Endothelial cell of umbilical vein (primary cell): ENCODE measurements around the gene COMT. TPM values are rescaled to one million over a fixed set of nuclear protein-coding genes. Genes with fewer than 3 reads are reported as not detected.

ENCODE experiments used
- BruUV-seq: library from RNA; stranded (reverse); fragments of 400-500 nt; replicated peaks from 2 replicates; lab custom pipeline; 2021; lab: Mats Ljungman, UMichigan
- CTCF ChIA-PET: fragments of 300-600, 350-600 bp; sonication (Branson Sonifier 250); formaldehyde crosslinking; loops from one replicate; lab custom pipeline; 2021; ENCODE audit warnings: antibody characterized with exemption, inconsistent platforms; lab: Charles Lee
- POLR2A ChIA-PET: fragments of 300-600, 350-600 bp; sonication (Branson Sonifier 250); formaldehyde crosslinking; loops from one replicate; lab custom pipeline; 2021; ENCODE audit warnings: antibody characterized with exemption, inconsistent platforms; lab: Charles Lee
- DNase-seq: peaks from one replicate; pipeline ENCODE4 v3.0.0-alpha.2; 2011; ENCODE audit warnings: low read depth, low spot score
- FAIRE-seq: peaks from 2 replicates; lab custom pipeline; 2011; peaks lifted over from hg19 to GRCh38; lab: Jason Lieb, UNC
- H2AFZ ChIP-seq: 2 replicates; pipeline ENCODE4 v1.6.0; 2012; ENCODE audit warnings: low read depth, low read length, control low read depth, inconsistent platforms
- H3K27ac ChIP-seq: 2 replicates; pipeline ENCODE4 v1.5.1; 2011; ENCODE audit warnings: low read depth, mild to moderate bottlenecking, control low read depth, low read length, moderate library complexity; ENCODE audit not compliant: insufficient read depth
- H3K27me3 ChIP-seq, 2 experiments: 2 replicates each; pipeline versions ENCODE4 v1.6.0 to v1.6.1; 2011; ENCODE audit warnings: low read length in 2 of 2, mixed read lengths in 1 of 2; ENCODE audit not compliant: control insufficient read depth in 2 of 2, insufficient read depth in 2 of 2
- H3K36me3 ChIP-seq, 2 experiments: 2 replicates in 1 of 2; 3 replicates in 1 of 2; pipeline ENCODE4 v1.5.1; 2011; ENCODE audit warnings: low read length in 2 of 2, mild to moderate bottlenecking in 1 of 2, moderate library complexity in 1 of 2; ENCODE audit not compliant: control insufficient read depth in 2 of 2, insufficient read depth in 2 of 2; ENCODE audit errors: extremely low read depth in 1 of 2
- H3K4me1 ChIP-seq: 3 replicates; pipeline ENCODE4 v1.5.1; 2011; ENCODE audit warnings: mild to moderate bottlenecking, low read length; ENCODE audit not compliant: control insufficient read depth, insufficient read depth; ENCODE audit errors: extremely low read depth
- H3K4me2 ChIP-seq: 2 replicates; pipeline ENCODE4 v1.6.1; 2011; ENCODE audit warnings: low read length, control low read depth, mixed read lengths; ENCODE audit not compliant: insufficient read depth
- H3K4me3 ChIP-seq, 3 experiments: fragments of 200-600 bp in 1 of 3; sonication (generic), shearing (Covaris generic) in 1 of 3; replicated peaks in 1 of 3; 2 replicates each; pipeline ENCODE4 v1.5.1; 2011 to 2016; ENCODE audit warnings: control low read depth in 3 of 3, low read length in 3 of 3, mild to moderate bottlenecking in 2 of 3, inconsistent platforms in 1 of 3, low read depth in 1 of 3, moderate library complexity in 1 of 3; ENCODE audit not compliant: insufficient read depth in 1 of 3
- H3K79me2 ChIP-seq: 2 replicates; pipeline ENCODE4 v1.6.0; 2012; ENCODE audit warnings: low read length, inconsistent platforms; ENCODE audit not compliant: control insufficient read depth, insufficient read depth
- H3K9ac ChIP-seq: replicated peaks from 2 replicates; pipeline ENCODE3; 2011; ENCODE audit warnings: low read length, control low read depth; ENCODE audit not compliant: insufficient read depth; ENCODE audit errors: extremely low read depth
- H3K9me1 ChIP-seq: replicated peaks from 3 replicates; pipeline ENCODE4 v1.6.0; 2011; ENCODE audit warnings: mild to moderate bottlenecking, low read length; ENCODE audit not compliant: control insufficient read depth, insufficient read depth; ENCODE audit errors: extremely low read depth
- H3K9me3 ChIP-seq: replicated peaks from 2 replicates; pipeline ENCODE4 v1.5.1; 2012; ENCODE audit warnings: low read length, inconsistent platforms; ENCODE audit not compliant: control insufficient read depth, insufficient read depth
- H4K20me1 ChIP-seq: replicated peaks from 2 replicates; pipeline ENCODE3; 2011; ENCODE audit warnings: mild to moderate bottlenecking, low read length; ENCODE audit not compliant: control insufficient read depth, insufficient read depth; ENCODE audit errors: extremely low read depth
- EZH2 ChIP-seq: IDR thresholded peaks from 2 replicates; pipeline ENCODE4 v1.6.1; 2012; ENCODE audit warnings: borderline replicate concordance, low read depth, mild to moderate bottlenecking, moderate library complexity, low read length, inconsistent platforms; ENCODE audit not compliant: severe bottlenecking
- FOS ChIP-seq: IDR thresholded peaks from 2 replicates; pipeline ENCODE4 v1.6.1; 2011; ENCODE audit warnings: mild to moderate bottlenecking, low read length, moderate library complexity, borderline replicate concordance; ENCODE audit not compliant: insufficient read depth
- GATA2 ChIP-seq: IDR thresholded peaks from 2 replicates; pipeline ENCODE4 v1.7.0; 2011; ENCODE audit warnings: low read depth, mild to moderate bottlenecking, moderate library complexity, mixed read lengths, low read length; ENCODE audit not compliant: insufficient read length, insufficient read depth
- JUN ChIP-seq: IDR thresholded peaks from 2 replicates; pipeline ENCODE4 v1.6.1; 2011; ENCODE audit warnings: borderline replicate concordance, low read depth; ENCODE audit not compliant: insufficient read length, insufficient read depth
- MYC ChIP-seq: IDR thresholded peaks from one replicate; pipeline ENCODE4 v1.6.1; 2011; ENCODE audit warnings: mild to moderate bottlenecking, low read depth, low read length
- POLR2A ChIP-seq: IDR thresholded peaks from 2 replicates; pipeline ENCODE4 v1.6.1; 2012; ENCODE audit warnings: low read depth, mild to moderate bottlenecking, control low read depth, low read length
- POLR2AphosphoS5 ChIP-seq: IDR thresholded peaks from 2 replicates; pipeline ENCODE4 v1.6.1; 2012; ENCODE audit warnings: low read depth, mild to moderate bottlenecking, control low read depth, low read length, moderate library complexity; ENCODE audit not compliant: insufficient read depth
- dilution Hi-C: fragments of 300-500 bp; cut with MboI; formaldehyde crosslinking; loops from one replicate; pipeline ENCODE4 v1.15.0; 2019; ENCODE audit warnings: low sequenced_read_pairs; ENCODE audit not compliant: extremely low pct_ligation_motif_present
- intact Hi-C: fragments of 100-400 bp; cut with micrococcal nuclease; formaldehyde crosslinking; loops from one replicate; pipeline ENCODE4 v1.10.0; 2022
- polyA plus RNA-seq, 4 experiments: library from polyadenylated mRNA; depleted of rRNA in 3 of 4; stranded (reverse) in 3 of 4; unstranded in 1 of 4; fragments of >200 nt; gene quantifications; 2 replicates each; pipeline versions ENCODE4 v1.2.1 to v1.2.3, GENCODE V29; 2011 to 2012; ENCODE audit warnings: missing spikeins in 1 of 4
- total RNA-seq: library from RNA; stranded (reverse); gene quantifications from 2 replicates; pipeline ENCODE4 v1.2.3, GENCODE V29; 2021
- TF ChIP-seq, protein P1 (sequence below): IDR thresholded peaks from 2 replicates; pipeline ENCODE4 v1.6.1; 2011; ENCODE audit not compliant: insufficient read depth, insufficient read length
- TF ChIP-seq, protein P2 (sequence below), 2 donors: IDR thresholded peaks; 1 replicate in 1 of 2; 2 replicates in 1 of 2; pipeline ENCODE4 v1.5.1; 2011; ENCODE audit warnings: low read length in 2 of 2, mild to moderate bottlenecking in 2 of 2, moderate library complexity in 2 of 2, control low read depth in 1 of 2, inconsistent platforms in 1 of 2, low read depth in 1 of 2; ENCODE audit not compliant: insufficient read depth in 1 of 2; ENCODE audit errors: extremely low read depth in 1 of 2

Gene COMT
- total and polyA plus RNA-seq, 2 donors (not counting 3 experiments of a cell fraction or from before 2014, with no cell fraction given) = 221 to 537 TPM

DNA sequence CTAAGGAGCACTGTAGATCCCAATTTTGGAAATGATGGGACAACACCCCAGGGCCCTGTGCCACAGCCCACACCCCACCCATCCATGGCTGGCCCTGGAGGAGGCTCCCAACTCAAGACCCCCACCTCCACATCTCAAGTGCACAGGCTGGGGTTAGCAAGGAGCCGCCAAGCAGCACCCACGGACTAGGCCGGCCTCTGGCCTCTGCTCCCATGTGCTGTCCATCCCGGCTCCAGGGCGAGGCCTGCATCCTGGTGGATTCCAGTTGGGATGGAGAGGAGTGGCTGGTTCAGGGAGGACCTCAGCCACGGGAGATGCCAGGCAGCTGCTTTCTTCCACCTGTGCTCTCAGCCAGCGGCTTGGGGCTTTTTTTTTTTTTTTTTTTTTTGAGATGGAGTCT is 43.4 kb upstream of the COMT start:
- dilution Hi-C loops = no loop called here
- no peak overlapping the region for H3K4me2 ChIP-seq
- no peak overlapping the region for H3K4me3 ChIP-seq
- peaks cover 12% of the 10 kb centered on the region for H3K4me1 ChIP-seq
- H3K36me3 ChIP-seq = peaks cover 0 to 12% of the 10 kb centered on the region in 2 experiments
- H3K79me2 ChIP-seq = no peaks in the 10 kb centered on the region
- intact Hi-C loops = no loop called here
- H3K9ac ChIP-seq = no peak overlapping the region
- FAIRE-seq = no peak
- no peak for DNase-seq
- H3K9me1 ChIP-seq = no peaks in the 10 kb centered on the region
- H3K27ac ChIP-seq = no peak overlapping the region
- TF ChIP-seq POLR2AphosphoS5 = no peak
- H3K27me3 ChIP-seq = no peaks in the 10 kb centered on the region
- POLR2A ChIA-PET = interaction anchor here (0.7 kb wide), 1 partner anchor 16 kb away, joined by 5 read pairs; no protein-coding TSS in a partner anchor
- no TSS peak for BruUV-seq
- no peak overlapping the region for H2AFZ ChIP-seq
- CTCF ChIA-PET = interaction anchor here (0.9 to 4.2 kb wide), 3 partner anchors 11 to 167 kb away, joined by 4 to 36 read pairs (median 6); no protein-coding TSS in a partner anchor
- no peaks in the 10 kb centered on the region for H4K20me1 ChIP-seq
- no peaks in the 10 kb centered on the region for H3K9me3 ChIP-seq

DNA sequence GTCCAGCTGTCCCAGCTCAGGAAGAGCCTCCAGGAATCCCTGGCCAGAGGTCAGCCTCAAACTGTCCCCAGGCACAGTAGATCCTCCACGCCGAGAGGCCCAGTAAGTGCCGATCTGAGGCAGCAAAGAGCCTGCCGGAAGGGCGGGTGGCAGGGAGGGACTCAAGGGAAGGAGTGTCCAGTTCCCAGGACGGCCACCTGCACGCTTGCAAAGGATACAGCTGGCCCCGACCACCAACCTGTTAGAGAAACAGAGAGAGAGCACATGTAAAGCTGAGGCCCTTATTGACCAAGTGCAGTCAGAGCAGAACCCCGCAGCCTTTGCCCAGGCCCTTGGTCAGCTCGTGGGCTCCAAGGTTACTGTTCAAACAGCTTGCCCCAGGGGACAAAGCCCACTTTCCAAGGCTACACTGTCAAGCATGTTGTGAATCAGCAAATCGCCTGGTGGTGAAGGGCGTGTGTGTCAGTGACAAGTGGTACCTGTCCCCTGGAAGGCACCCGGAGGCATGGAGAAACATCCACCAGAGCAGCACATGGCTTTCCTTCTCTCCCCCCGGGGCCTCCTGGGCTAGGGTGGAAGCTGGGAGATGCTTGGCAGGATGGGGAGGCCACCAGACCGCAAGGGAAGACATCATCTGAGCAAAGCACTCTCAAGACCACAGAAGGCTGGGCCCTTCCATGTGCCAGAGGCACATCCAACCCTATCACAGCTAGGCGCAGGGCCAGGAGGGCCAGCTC is 42.6 kb upstream of the COMT start:
- Histone ChIP-seq H3K4me3 (no peak overlapping the region), H3K9me3 (no peaks in the 10 kb centered on the region), H3K4me1 (peaks cover 3% of the 10 kb centered on the region), H3K27me3 (no peaks in the 10 kb centered on the region), H3K27ac (no peak overlapping the region), H4K20me1 (no peaks in the 10 kb centered on the region), H3K79me2 (no peaks in the 10 kb centered on the region), H3K36me3 (peaks cover 0 to 10% of the 10 kb centered on the region in 2 experiments), H3K9ac (no peak overlapping the region), H2AFZ (no peak overlapping the region), H3K9me1 (no peaks in the 10 kb centered on the region), H3K4me2 (no peak overlapping the region)
- BruUV-seq = no TSS peak
- TF ChIP-seq POLR2AphosphoS5 = no peak
- TF ChIP-seq, protein P1, sequence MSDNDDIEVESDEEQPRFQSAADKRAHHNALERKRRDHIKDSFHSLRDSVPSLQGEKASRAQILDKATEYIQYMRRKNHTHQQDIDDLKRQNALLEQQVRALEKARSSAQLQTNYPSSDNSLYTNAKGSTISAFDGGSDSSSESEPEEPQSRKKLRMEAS = no peak
- TF ChIP-seq, protein P2, sequence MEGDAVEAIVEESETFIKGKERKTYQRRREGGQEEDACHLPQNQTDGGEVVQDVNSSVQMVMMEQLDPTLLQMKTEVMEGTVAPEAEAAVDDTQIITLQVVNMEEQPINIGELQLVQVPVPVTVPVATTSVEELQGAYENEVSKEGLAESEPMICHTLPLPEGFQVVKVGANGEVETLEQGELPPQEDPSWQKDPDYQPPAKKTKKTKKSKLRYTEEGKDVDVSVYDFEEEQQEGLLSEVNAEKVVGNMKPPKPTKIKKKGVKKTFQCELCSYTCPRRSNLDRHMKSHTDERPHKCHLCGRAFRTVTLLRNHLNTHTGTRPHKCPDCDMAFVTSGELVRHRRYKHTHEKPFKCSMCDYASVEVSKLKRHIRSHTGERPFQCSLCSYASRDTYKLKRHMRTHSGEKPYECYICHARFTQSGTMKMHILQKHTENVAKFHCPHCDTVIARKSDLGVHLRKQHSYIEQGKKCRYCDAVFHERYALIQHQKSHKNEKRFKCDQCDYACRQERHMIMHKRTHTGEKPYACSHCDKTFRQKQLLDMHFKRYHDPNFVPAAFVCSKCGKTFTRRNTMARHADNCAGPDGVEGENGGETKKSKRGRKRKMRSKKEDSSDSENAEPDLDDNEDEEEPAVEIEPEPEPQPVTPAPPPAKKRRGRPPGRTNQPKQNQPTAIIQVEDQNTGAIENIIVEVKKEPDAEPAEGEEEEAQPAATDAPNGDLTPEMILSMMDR (IDR thresholded peaks at IDR 0.05; ENCODE audit: extremely low read depth in 1 of 2, insufficient read depth in 1 of 2, low read depth in 1 of 2, low read length in 2 of 2) = no peak
- TF ChIP-seq GATA2 = no peak
- TF ChIP-seq MYC = no peak
- no peak for TF ChIP-seq JUN
- TF ChIP-seq POLR2A = no peak
- no peak for TF ChIP-seq FOS
- no peak for TF ChIP-seq EZH2
- ChIA-PET CTCF (interaction anchor here (0.9 to 4.2 kb wide), 3 partner anchors 11 to 168 kb away, joined by 4 to 36 read pairs (median 6); no protein-coding TSS in a partner anchor), POLR2A (no interaction called here)
- intact Hi-C loops (no loop called here), dilution Hi-C loops (no loop called here)
- DNase-seq (no peak), FAIRE-seq (no peak)
